Endothelial cell of umbilical vein (primary cell): ENCODE results near the gene GALNT17. TPM values are rescaled to one million over a fixed set of nuclear protein-coding genes. Genes with fewer than 3 reads are reported as not detected.

ENCODE experiments used
- BruUV-seq: library from RNA; stranded (reverse); fragments of 400-500 nt; replicated peaks from 2 replicates; lab custom pipeline; 2021; lab: Mats Ljungman, UMichigan
- CTCF ChIA-PET: fragments of 300-600, 350-600 bp; sonication (Branson Sonifier 250); formaldehyde crosslinking; loops from one replicate; lab custom pipeline; 2021; ENCODE audit warnings: antibody characterized with exemption, inconsistent platforms; lab: Charles Lee
- POLR2A ChIA-PET: fragments of 300-600, 350-600 bp; sonication (Branson Sonifier 250); formaldehyde crosslinking; loops from one replicate; lab custom pipeline; 2021; ENCODE audit warnings: antibody characterized with exemption, inconsistent platforms; lab: Charles Lee
- DNase-seq: peaks from one replicate; pipeline ENCODE4 v3.0.0-alpha.2; 2011; ENCODE audit warnings: low read depth, low spot score
- FAIRE-seq: peaks from 2 replicates; lab custom pipeline; 2011; peaks lifted over from hg19 to GRCh38; lab: Jason Lieb, UNC
- H2AFZ ChIP-seq: 2 replicates; pipeline ENCODE4 v1.6.0; 2012; ENCODE audit warnings: low read depth, low read length, control low read depth, inconsistent platforms
- H3K27ac ChIP-seq: 2 replicates; pipeline ENCODE4 v1.5.1; 2011; ENCODE audit warnings: low read depth, mild to moderate bottlenecking, control low read depth, low read length, moderate library complexity; ENCODE audit not compliant: insufficient read depth
- H3K27me3 ChIP-seq, 2 experiments: 2 replicates each; pipeline versions ENCODE4 v1.6.0 to v1.6.1; 2011; ENCODE audit warnings: low read length in 2 of 2, mixed read lengths in 1 of 2; ENCODE audit not compliant: control insufficient read depth in 2 of 2, insufficient read depth in 2 of 2
- H3K36me3 ChIP-seq, 2 experiments: 2 replicates in 1 of 2; 3 replicates in 1 of 2; pipeline ENCODE4 v1.5.1; 2011; ENCODE audit warnings: low read length in 2 of 2, mild to moderate bottlenecking in 1 of 2, moderate library complexity in 1 of 2; ENCODE audit not compliant: control insufficient read depth in 2 of 2, insufficient read depth in 2 of 2; ENCODE audit errors: extremely low read depth in 1 of 2
- H3K4me1 ChIP-seq: 3 replicates; pipeline ENCODE4 v1.5.1; 2011; ENCODE audit warnings: mild to moderate bottlenecking, low read length; ENCODE audit not compliant: control insufficient read depth, insufficient read depth; ENCODE audit errors: extremely low read depth
- H3K4me2 ChIP-seq: 2 replicates; pipeline ENCODE4 v1.6.1; 2011; ENCODE audit warnings: low read length, control low read depth, mixed read lengths; ENCODE audit not compliant: insufficient read depth
- H3K4me3 ChIP-seq, 3 experiments: fragments of 200-600 bp in 1 of 3; sonication (generic), shearing (Covaris generic) in 1 of 3; replicated peaks in 1 of 3; 2 replicates each; pipeline ENCODE4 v1.5.1; 2011 to 2016; ENCODE audit warnings: control low read depth in 3 of 3, low read length in 3 of 3, mild to moderate bottlenecking in 2 of 3, inconsistent platforms in 1 of 3, low read depth in 1 of 3, moderate library complexity in 1 of 3; ENCODE audit not compliant: insufficient read depth in 1 of 3
- H3K79me2 ChIP-seq: 2 replicates; pipeline ENCODE4 v1.6.0; 2012; ENCODE audit warnings: low read length, inconsistent platforms; ENCODE audit not compliant: control insufficient read depth, insufficient read depth
- H3K9ac ChIP-seq: replicated peaks from 2 replicates; pipeline ENCODE3; 2011; ENCODE audit warnings: low read length, control low read depth; ENCODE audit not compliant: insufficient read depth; ENCODE audit errors: extremely low read depth
- H3K9me1 ChIP-seq: replicated peaks from 3 replicates; pipeline ENCODE4 v1.6.0; 2011; ENCODE audit warnings: mild to moderate bottlenecking, low read length; ENCODE audit not compliant: control insufficient read depth, insufficient read depth; ENCODE audit errors: extremely low read depth
- H3K9me3 ChIP-seq: replicated peaks from 2 replicates; pipeline ENCODE4 v1.5.1; 2012; ENCODE audit warnings: low read length, inconsistent platforms; ENCODE audit not compliant: control insufficient read depth, insufficient read depth
- H4K20me1 ChIP-seq: replicated peaks from 2 replicates; pipeline ENCODE3; 2011; ENCODE audit warnings: mild to moderate bottlenecking, low read length; ENCODE audit not compliant: control insufficient read depth, insufficient read depth; ENCODE audit errors: extremely low read depth
- EZH2 ChIP-seq: IDR thresholded peaks from 2 replicates; pipeline ENCODE4 v1.6.1; 2012; ENCODE audit warnings: borderline replicate concordance, low read depth, mild to moderate bottlenecking, moderate library complexity, low read length, inconsistent platforms; ENCODE audit not compliant: severe bottlenecking
- FOS ChIP-seq: IDR thresholded peaks from 2 replicates; pipeline ENCODE4 v1.6.1; 2011; ENCODE audit warnings: mild to moderate bottlenecking, low read length, moderate library complexity, borderline replicate concordance; ENCODE audit not compliant: insufficient read depth
- GATA2 ChIP-seq: IDR thresholded peaks from 2 replicates; pipeline ENCODE4 v1.7.0; 2011; ENCODE audit warnings: low read depth, mild to moderate bottlenecking, moderate library complexity, mixed read lengths, low read length; ENCODE audit not compliant: insufficient read length, insufficient read depth
- JUN ChIP-seq: IDR thresholded peaks from 2 replicates; pipeline ENCODE4 v1.6.1; 2011; ENCODE audit warnings: borderline replicate concordance, low read depth; ENCODE audit not compliant: insufficient read length, insufficient read depth
- MYC ChIP-seq: IDR thresholded peaks from one replicate; pipeline ENCODE4 v1.6.1; 2011; ENCODE audit warnings: mild to moderate bottlenecking, low read depth, low read length
- POLR2A ChIP-seq: IDR thresholded peaks from 2 replicates; pipeline ENCODE4 v1.6.1; 2012; ENCODE audit warnings: low read depth, mild to moderate bottlenecking, control low read depth, low read length
- POLR2AphosphoS5 ChIP-seq: IDR thresholded peaks from 2 replicates; pipeline ENCODE4 v1.6.1; 2012; ENCODE audit warnings: low read depth, mild to moderate bottlenecking, control low read depth, low read length, moderate library complexity; ENCODE audit not compliant: insufficient read depth
- dilution Hi-C: fragments of 300-500 bp; cut with MboI; formaldehyde crosslinking; loops from one replicate; pipeline ENCODE4 v1.15.0; 2019; ENCODE audit warnings: low sequenced_read_pairs; ENCODE audit not compliant: extremely low pct_ligation_motif_present
- intact Hi-C: fragments of 100-400 bp; cut with micrococcal nuclease; formaldehyde crosslinking; loops from one replicate; pipeline ENCODE4 v1.10.0; 2022
- polyA plus RNA-seq, 4 experiments: library from polyadenylated mRNA; depleted of rRNA in 3 of 4; stranded (reverse) in 3 of 4; unstranded in 1 of 4; fragments of >200 nt; gene quantifications; 2 replicates each; pipeline versions ENCODE4 v1.2.1 to v1.2.3, GENCODE V29; 2011 to 2012; ENCODE audit warnings: missing spikeins in 1 of 4
- total RNA-seq: library from RNA; stranded (reverse); gene quantifications from 2 replicates; pipeline ENCODE4 v1.2.3, GENCODE V29; 2021
- TF ChIP-seq, protein P1 (sequence below), 2 donors: IDR thresholded peaks; 1 replicate in 1 of 2; 2 replicates in 1 of 2; pipeline ENCODE4 v1.5.1; 2011; ENCODE audit warnings: low read length in 2 of 2, mild to moderate bottlenecking in 2 of 2, moderate library complexity in 2 of 2, control low read depth in 1 of 2, inconsistent platforms in 1 of 2, low read depth in 1 of 2; ENCODE audit not compliant: insufficient read depth in 1 of 2; ENCODE audit errors: extremely low read depth in 1 of 2
- TF ChIP-seq, protein P2 (sequence below): IDR thresholded peaks from 2 replicates; pipeline ENCODE4 v1.6.1; 2011; ENCODE audit not compliant: insufficient read depth, insufficient read length

GALNT17 gene
- total and polyA plus RNA-seq, 2 donors (not counting 3 experiments of a cell fraction or from before 2014, with no cell fraction given) = not detected

DNA sequence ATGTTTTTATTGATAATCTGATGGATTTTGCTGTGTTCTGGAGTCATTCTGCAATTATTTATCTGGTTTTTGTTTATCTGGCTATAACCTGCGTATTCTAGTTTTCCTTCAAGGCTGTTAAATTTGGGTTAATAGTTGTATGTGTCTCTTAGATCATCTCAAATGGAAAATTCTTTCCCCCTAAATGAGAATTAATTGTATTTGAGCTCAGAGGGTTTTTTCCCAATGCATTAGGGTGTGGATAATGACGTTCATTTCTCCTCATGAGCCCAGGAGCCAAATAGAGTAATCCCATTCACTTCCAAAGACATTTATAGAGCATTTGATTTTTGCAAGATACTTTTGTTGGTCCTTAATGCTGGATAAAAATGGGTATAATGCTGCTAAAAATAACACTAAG lies 564.6 kb downstream of the GALNT17 start:
- Histone ChIP-seq H3K9me1 (no peaks in the 10 kb centered on the region), H2AFZ (no peak overlapping the region), H3K4me2 (no peak overlapping the region), H4K20me1 (no peaks in the 10 kb centered on the region), H3K4me3 (no peak overlapping the region), H3K4me1 (no peaks in the 10 kb centered on the region), H3K79me2 (no peaks in the 10 kb centered on the region), H3K9me3 (peaks cover 2% of the 10 kb centered on the region), H3K36me3 (no peaks in the 10 kb centered on the region), H3K27me3 (no peaks in the 10 kb centered on the region), H3K9ac (no peak overlapping the region), H3K27ac (no peak overlapping the region)
- no peak for DNase-seq
- ChIA-PET POLR2A (no interaction called here), CTCF (no interaction called here)
- dilution Hi-C loops (no loop called here), intact Hi-C loops (no loop called here)
- TF ChIP-seq JUN = no peak
- TF ChIP-seq FOS = no peak
- no peak for TF ChIP-seq EZH2
- no peak for FAIRE-seq
- no TSS peak for BruUV-seq

DNA sequence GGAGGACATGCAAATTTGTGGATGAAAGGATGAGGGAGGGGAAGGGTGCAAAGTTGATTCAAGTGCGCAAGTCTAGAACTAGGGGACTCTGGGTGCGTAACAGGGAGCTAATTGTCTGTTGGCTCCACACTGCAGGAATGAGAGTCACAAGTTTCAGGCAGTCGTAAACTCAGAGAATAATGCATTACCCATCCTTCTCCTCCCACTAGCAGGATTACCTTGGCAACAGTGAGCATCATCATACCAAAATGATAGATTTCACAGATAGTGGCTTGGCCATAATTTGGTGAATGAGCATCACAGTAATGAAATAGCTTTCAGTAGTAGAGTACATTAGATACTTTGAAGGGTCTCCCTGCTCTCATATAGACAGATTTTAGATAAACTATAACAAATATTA lies 565.5 kb downstream of the GALNT17 start:
- no peaks in the 10 kb centered on the region for H4K20me1 ChIP-seq
- CTCF ChIA-PET = no interaction called here
- no peaks in the 10 kb centered on the region for H3K79me2 ChIP-seq
- no TSS peak for BruUV-seq
- H3K4me2 ChIP-seq = no peak overlapping the region
- H2AFZ ChIP-seq = no peak overlapping the region
- no peaks in the 10 kb centered on the region for H3K9me1 ChIP-seq
- no peak overlapping the region for H3K4me3 ChIP-seq
- TF ChIP-seq, protein P1, sequence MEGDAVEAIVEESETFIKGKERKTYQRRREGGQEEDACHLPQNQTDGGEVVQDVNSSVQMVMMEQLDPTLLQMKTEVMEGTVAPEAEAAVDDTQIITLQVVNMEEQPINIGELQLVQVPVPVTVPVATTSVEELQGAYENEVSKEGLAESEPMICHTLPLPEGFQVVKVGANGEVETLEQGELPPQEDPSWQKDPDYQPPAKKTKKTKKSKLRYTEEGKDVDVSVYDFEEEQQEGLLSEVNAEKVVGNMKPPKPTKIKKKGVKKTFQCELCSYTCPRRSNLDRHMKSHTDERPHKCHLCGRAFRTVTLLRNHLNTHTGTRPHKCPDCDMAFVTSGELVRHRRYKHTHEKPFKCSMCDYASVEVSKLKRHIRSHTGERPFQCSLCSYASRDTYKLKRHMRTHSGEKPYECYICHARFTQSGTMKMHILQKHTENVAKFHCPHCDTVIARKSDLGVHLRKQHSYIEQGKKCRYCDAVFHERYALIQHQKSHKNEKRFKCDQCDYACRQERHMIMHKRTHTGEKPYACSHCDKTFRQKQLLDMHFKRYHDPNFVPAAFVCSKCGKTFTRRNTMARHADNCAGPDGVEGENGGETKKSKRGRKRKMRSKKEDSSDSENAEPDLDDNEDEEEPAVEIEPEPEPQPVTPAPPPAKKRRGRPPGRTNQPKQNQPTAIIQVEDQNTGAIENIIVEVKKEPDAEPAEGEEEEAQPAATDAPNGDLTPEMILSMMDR (IDR thresholded peaks at IDR 0.05; ENCODE audit: extremely low read depth in 1 of 2, insufficient read depth in 1 of 2, low read depth in 1 of 2, low read length in 2 of 2) = no peak
- TF ChIP-seq POLR2A (no peak), GATA2 (no peak), MYC (no peak), FOS (no peak), EZH2 (no peak), JUN (no peak), POLR2AphosphoS5 (no peak)
- TF ChIP-seq, protein P2, sequence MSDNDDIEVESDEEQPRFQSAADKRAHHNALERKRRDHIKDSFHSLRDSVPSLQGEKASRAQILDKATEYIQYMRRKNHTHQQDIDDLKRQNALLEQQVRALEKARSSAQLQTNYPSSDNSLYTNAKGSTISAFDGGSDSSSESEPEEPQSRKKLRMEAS = no peak
- dilution Hi-C loops = no loop called here
- intact Hi-C loops = no loop called here
- POLR2A ChIA-PET = no interaction called here
- no peak for FAIRE-seq
- no peak overlapping the region for H3K9ac ChIP-seq
- DNase-seq = no peak
- no peaks in the 10 kb centered on the region for H3K36me3 ChIP-seq
- H3K9me3 ChIP-seq = peaks cover 2% of the 10 kb centered on the region
- no peaks in the 10 kb centered on the region for H3K4me1 ChIP-seq
- no peaks in the 10 kb centered on the region for H3K27me3 ChIP-seq
- no peak overlapping the region for H3K27ac ChIP-seq
